Endothelial cell (in vitro differentiated cells): Measurements from ENCODE around the gene TFDP1. TPM values are rescaled to one million over a fixed set of nuclear protein-coding genes. Genes with fewer than 3 reads are reported as not detected.

Source experiments
- DNase-seq: peaks from one replicate; pipeline ENCODE4 v3.0.0; 2021; ENCODE audit warnings: low spot score
- H3K27ac Mint-ChIP-seq: one replicate; pipeline ENCODE4 v1.8.0; 2021; ENCODE audit warnings: mixed read lengths, inconsistent platforms; ENCODE audit not compliant: unreplicated experiment
- H3K27me3 Mint-ChIP-seq: one replicate; pipeline ENCODE4 v1.8.0; 2021; ENCODE audit warnings: mild to moderate bottlenecking, moderate library complexity, mixed read lengths, inconsistent platforms; ENCODE audit not compliant: unreplicated experiment
- H3K36me3 Mint-ChIP-seq: one replicate; pipeline ENCODE4 v1.8.0; 2021; ENCODE audit warnings: mild to moderate bottlenecking, low read depth, mixed read lengths, inconsistent platforms; ENCODE audit not compliant: unreplicated experiment
- H3K4me1 Mint-ChIP-seq: one replicate; pipeline ENCODE4 v1.8.0; 2021; ENCODE audit warnings: mild to moderate bottlenecking, mixed read lengths, inconsistent platforms; ENCODE audit not compliant: unreplicated experiment
- H3K4me3 Mint-ChIP-seq: one replicate; pipeline ENCODE4 v1.8.0; 2021; ENCODE audit warnings: mild to moderate bottlenecking, mixed read lengths, inconsistent platforms; ENCODE audit not compliant: unreplicated experiment
- H3K9me3 Mint-ChIP-seq: one replicate; pipeline ENCODE4 v1.8.0; 2021; ENCODE audit warnings: mixed read lengths, inconsistent platforms; ENCODE audit not compliant: unreplicated experiment
- total RNA-seq: library from RNA; stranded (reverse); fragmentation: NEBNext Ultra II Directional; extraction: Animal tissue kit (Norgen Biotek cat#: 25700); gene quantifications from one replicate; pipeline ENCODE4 v1.2.1, GENCODE V29; 2021; ENCODE audit not compliant: unreplicated experiment
- TF ChIP-seq, protein P1 (sequence below): fragments of 200-600 bp; sonication (generic); IDR thresholded peaks from one replicate; pipeline ENCODE4 v1.5.0; 2021; ENCODE audit warnings: antibody characterized with exemption; ENCODE audit not compliant: unreplicated experiment

Gene TFDP1
- total RNA-seq, 1 donor from 2014 or later: 65.8 TPM

DNA sequence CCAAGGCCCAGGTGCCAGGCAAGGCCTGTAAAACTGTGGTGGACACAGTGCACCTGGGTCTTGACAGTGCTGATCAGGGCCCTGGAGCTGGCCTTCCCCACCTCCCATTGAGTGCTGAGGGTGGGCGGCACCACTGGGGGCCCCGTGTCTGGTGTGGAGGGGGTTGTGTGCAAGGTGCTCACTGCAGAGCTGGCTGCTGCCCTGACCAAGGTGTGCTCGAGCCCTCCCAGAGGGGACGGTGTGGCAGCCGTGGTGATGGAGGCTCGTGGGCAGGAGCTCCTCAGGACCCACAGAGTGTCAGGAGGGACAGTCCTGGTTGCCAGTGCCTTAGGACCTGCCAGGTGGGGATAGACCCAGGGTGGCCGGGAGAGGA is 50.5 kb downstream of the TFDP1 start:
- peaks cover 11% of the 10 kb centered on the region for H3K27me3 Mint-ChIP-seq
- H3K4me3 Mint-ChIP-seq: peak overlapping the region; percentile 78
- no peak overlapping the region for H3K27ac Mint-ChIP-seq
- TF ChIP-seq, protein P1, sequence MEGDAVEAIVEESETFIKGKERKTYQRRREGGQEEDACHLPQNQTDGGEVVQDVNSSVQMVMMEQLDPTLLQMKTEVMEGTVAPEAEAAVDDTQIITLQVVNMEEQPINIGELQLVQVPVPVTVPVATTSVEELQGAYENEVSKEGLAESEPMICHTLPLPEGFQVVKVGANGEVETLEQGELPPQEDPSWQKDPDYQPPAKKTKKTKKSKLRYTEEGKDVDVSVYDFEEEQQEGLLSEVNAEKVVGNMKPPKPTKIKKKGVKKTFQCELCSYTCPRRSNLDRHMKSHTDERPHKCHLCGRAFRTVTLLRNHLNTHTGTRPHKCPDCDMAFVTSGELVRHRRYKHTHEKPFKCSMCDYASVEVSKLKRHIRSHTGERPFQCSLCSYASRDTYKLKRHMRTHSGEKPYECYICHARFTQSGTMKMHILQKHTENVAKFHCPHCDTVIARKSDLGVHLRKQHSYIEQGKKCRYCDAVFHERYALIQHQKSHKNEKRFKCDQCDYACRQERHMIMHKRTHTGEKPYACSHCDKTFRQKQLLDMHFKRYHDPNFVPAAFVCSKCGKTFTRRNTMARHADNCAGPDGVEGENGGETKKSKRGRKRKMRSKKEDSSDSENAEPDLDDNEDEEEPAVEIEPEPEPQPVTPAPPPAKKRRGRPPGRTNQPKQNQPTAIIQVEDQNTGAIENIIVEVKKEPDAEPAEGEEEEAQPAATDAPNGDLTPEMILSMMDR: no peak
- H3K36me3 Mint-ChIP-seq: peaks cover 58% of the 10 kb centered on the region
- DNase-seq: no peak
- no peaks in the 10 kb centered on the region for H3K9me3 Mint-ChIP-seq
- peaks cover 39% of the 10 kb centered on the region for H3K4me1 Mint-ChIP-seq

DNA sequence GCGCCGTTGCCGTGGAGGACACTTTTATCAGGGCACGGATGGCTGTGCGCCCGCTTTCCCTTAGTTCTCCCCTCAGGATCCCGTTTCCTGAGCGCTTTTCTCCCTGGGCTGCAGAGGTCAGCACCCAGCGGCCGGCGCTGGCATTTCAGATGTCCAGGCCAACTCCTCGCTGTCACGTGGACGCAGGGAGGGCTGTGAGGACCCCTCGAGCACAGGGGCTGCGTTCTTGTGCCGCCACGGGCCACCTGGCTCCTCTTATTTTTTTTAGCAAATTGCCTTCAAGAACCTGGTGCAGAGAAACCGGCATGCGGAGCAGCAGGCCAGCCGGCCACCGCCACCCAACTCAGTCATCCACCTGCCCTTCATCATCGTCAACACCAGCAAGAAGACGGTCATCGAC is 51.2 kb downstream of the TFDP1 start:
- no peak for DNase-seq
- Mint-ChIP-seq H3K9me3 (no peaks in the 10 kb centered on the region), H3K36me3 (peaks cover 61% of the 10 kb centered on the region), H3K27ac (no peak overlapping the region), H3K27me3 (peaks cover 8% of the 10 kb centered on the region), H3K4me3 (no peak overlapping the region), H3K4me1 (peaks cover 38% of the 10 kb centered on the region)
- TF ChIP-seq, protein P1: no peak

DNA sequence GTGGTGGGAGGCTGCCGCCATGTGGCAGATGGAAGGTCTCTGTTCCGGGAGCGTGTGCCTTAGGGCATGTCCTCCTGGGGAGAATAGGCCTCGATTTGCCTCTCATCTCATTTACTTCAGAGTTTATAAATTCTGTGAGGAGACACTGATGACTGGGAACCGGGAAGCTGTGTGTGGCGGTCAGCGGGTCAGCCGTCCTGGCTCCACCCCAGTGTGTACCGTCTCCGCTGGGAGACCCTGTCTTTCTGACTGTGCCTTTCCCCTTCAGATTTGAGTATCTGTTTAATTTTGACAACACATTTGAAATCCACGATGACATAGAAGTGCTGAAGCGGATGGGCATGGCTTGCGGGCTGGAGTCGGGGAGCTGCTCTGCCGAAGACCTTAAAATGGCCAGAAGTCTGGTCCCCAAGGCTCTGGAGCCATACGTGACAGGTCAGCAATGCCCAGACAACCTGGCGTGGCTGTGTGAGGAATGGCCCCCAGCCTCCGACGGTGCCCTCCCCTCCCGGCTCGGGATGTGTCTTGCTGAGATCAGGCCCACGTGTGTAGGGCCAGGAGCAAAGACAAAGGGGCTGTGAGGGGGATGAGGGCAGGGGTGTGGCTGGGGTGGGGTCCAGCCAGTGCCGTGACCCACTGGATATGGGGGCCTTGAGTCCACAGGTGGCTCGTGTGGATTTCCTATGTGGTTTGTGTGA is 51.9 kb downstream of the TFDP1 start:
- Mint-ChIP-seq H3K9me3 (no peaks in the 10 kb centered on the region), H3K4me3 (no peak overlapping the region), H3K27me3 (peaks cover 8% of the 10 kb centered on the region), H3K36me3 (peaks cover 59% of the 10 kb centered on the region), H3K27ac (no peak overlapping the region), H3K4me1 (peaks cover 33% of the 10 kb centered on the region)
- TF ChIP-seq, protein P1: no peak
- DNase-seq: no peak

DNA sequence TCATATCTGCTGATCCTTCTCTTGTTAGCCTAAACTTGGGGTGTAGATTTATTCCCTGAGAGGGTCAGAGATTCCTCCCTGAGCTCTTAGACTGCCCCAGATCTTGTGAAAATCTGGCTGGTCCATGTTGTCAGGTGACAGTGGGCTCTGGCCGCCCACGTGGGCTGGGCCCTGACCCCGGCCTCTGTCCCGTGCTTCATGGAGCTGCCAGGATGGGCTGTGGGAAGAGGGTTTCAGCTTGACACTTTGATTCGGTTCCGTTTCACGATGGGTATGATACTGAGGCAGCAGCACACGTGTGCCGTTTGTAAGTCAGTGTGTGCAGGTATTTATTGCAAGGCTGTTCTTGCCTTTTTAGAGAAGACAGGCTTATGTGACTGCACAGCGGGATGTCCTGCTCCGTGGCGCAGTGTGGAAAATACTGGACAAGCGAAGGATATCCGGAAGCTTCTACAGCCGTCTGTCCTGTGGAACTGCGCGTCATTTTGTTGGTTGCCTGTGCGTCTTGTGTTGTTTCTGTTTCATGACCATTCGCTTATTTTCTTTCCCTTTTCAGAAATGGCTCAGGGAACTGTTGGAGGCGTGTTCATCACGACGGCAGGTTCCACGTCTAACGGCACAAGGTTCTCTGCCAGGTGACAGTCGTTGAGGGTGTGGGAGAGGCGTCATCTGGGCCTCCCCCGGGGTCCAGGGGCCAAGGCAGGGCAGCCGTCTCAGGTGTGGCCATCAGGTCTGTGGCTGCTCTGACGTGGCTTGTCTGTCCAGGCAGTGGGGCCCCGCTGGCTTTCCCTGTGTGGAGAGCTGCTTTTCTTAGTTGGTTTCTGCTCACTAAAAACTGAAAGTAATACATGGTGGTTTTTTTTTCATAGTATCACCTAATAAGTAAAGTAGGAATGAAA is 53.0 kb downstream of the TFDP1 start:
- no peaks in the 10 kb centered on the region for H3K9me3 Mint-ChIP-seq
- H3K4me1 Mint-ChIP-seq: peaks cover 26% of the 10 kb centered on the region
- DNase-seq: no peak
- H3K27ac Mint-ChIP-seq: no peak overlapping the region
- H3K27me3 Mint-ChIP-seq: peaks cover 6% of the 10 kb centered on the region
- H3K4me3 Mint-ChIP-seq: peak overlapping the region; percentile 59
- H3K36me3 Mint-ChIP-seq: peaks cover 61% of the 10 kb centered on the region
- TF ChIP-seq, protein P1: no peak
